Measurements from ENCODE around the gene AKAP6.

The AKAP6 gene

GRCh38 chr14:32427726-32428528 is 98.8 kb downstream of the AKAP6 start:
- no peak overlapping the region for H3K4me3 ChIP-seq (ENCODE audit: low read length)
- DNase-seq (ENCODE audit: low read depth): no peak
- TF ChIP-seq CTCF (conservative IDR thresholded peaks at IDR 0.05; ENCODE audit: low read length): no peak

DNA sequence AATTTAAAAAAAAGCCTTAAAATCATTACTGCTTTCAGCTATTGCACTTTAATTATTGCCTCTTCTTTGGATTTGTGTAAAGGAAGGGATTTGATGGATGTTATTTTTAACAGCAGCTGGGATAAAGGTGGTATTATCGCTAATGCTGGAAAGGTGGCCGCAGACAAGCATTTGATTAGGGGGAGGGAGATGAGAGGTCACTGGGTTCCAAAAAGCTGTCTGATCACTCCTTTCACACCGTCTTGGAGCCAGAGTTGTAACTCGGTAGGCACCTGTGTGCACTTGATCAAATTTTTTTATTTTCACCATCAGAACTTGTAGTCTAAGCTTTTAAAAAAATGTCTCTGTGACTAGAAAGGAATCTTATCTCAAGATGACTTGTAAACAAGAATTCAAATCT is 99.8 kb downstream of the AKAP6 start:
- no peak for DNase-seq (ENCODE audit: low read depth)
- no peak overlapping the region for H3K4me3 ChIP-seq (ENCODE audit: low read length)
- no peak for TF ChIP-seq CTCF (conservative IDR thresholded peaks at IDR 0.05; ENCODE audit: low read length)

GRCh38 chr14:32430326-32430725 is 101.2 kb downstream of the AKAP6 start:
- H3K4me3 ChIP-seq (ENCODE audit: low read length): no peak overlapping the region
- no peak for DNase-seq (ENCODE audit: low read depth)
- TF ChIP-seq CTCF (conservative IDR thresholded peaks at IDR 0.05; ENCODE audit: low read length): no peak

- no peak for DNase-seq (ENCODE audit: low read depth)
- no peak for TF ChIP-seq CTCF (conservative IDR thresholded peaks at IDR 0.05; ENCODE audit: low read length)
- H3K4me3 ChIP-seq (ENCODE audit: low read length): no peak overlapping the region
These were observed 103.9 kb downstream of the AKAP6 start for GRCh38 chr14:32432813-32433538.

GRCh38 chr14:32434180-32434579 is 105.1 kb downstream of the AKAP6 start:
- H3K4me3 ChIP-seq (ENCODE audit: low read length): no peak overlapping the region
- no peak for DNase-seq (ENCODE audit: low read depth)
- TF ChIP-seq CTCF (conservative IDR thresholded peaks at IDR 0.05; ENCODE audit: low read length): no peak

DNA sequence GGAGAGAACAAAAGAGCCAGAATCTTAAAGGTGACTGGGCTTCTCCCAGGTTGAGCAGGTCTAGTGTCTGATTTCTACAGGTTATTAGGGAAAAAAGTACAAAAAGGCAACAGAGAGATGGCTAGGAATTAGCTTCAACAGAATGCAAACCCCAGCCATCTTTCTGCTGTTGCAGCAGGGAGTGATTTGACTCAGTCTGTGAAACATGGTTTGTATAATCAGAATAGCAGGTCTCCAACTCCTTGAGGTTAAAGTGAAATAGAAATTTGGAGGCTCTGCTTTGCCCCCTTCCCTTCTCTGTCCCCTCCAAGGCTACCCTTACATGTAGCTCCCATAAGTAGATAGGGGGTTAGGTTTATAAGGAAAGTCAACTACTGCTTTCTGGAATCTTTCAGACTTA is 105.8 kb downstream of the AKAP6 start:
- no peak overlapping the region for H3K4me3 ChIP-seq (ENCODE audit: low read length)
- no peak for TF ChIP-seq CTCF (conservative IDR thresholded peaks at IDR 0.05; ENCODE audit: low read length)
- DNase-seq (ENCODE audit: low read depth): no peak

GRCh38 chr14:32435411-32435810 is 106.3 kb downstream of the AKAP6 start:
- no peak for TF ChIP-seq CTCF (conservative IDR thresholded peaks at IDR 0.05; ENCODE audit: low read length)
- no peak for DNase-seq (ENCODE audit: low read depth)
- no peak overlapping the region for H3K4me3 ChIP-seq (ENCODE audit: low read length)
